ENCODE measurements around the gene PDE11A. TPM values are rescaled to one million over a fixed set of nuclear protein-coding genes. Genes with fewer than 3 reads are reported as not detected.

The PDE11A gene
- total and polyA plus RNA-seq, 2 experiments from 2014 or later, result 0.08 to 0.73 TPM

DNA sequence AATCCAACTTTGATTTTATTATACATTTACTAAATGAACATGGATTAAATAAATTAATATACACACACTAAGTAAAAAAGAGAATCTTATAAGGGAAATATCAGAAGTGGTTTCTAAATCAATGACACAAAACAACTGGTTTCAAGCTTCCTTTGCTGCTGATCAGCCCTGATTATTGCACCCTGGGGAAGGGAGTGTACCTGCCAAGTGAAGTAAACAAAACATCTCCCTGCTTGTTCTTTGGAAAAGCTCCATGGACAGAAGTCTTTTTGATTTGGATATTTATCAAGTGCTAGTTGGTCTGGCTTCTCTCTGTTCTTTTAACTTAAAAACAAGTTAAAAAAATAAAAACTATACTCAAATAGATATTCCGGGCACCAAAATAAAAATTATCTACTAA is 190.1 kb downstream of the PDE11A start:
- DNase-seq (ENCODE audit: low spot score), result no peak
- peaks cover 16% of the 10 kb centered on the region; the same call in 1 of the 2 replicates for H3K9me2 ChIP-seq (ENCODE audit: insufficient read depth)
- TF ChIP-seq CREB1 (CRISPR knock-in tag; IDR thresholded peaks at IDR 0.05; ENCODE audit: low read depth) (no peak), POLR2AphosphoS5 (IDR thresholded peaks at IDR 0.05; ENCODE audit: low read depth) (no peak), REST (IDR thresholded peaks at IDR 0.05; ENCODE audit: unreplicated experiment) (no peak), ZNF114 (CRISPR knock-in tag; IDR thresholded peaks at IDR 0.05) (no peak), ZNF462 (CRISPR knock-in tag; IDR thresholded peaks at IDR 0.05) (no peak), ETS1 (IDR thresholded peaks at IDR 0.05) (no peak), EZH2phosphoT487 (IDR thresholded peaks at IDR 0.05; ENCODE audit: unreplicated experiment) (no peak), STAT1 (IDR thresholded peaks at IDR 0.05; ENCODE audit: unreplicated experiment) (no peak), EZH2 (IDR thresholded peaks at IDR 0.05; ENCODE audit: low read depth, unreplicated experiment) (no peak), NANOG (IDR thresholded peaks at IDR 0.05; ENCODE audit: borderline replicate concordance) (no peak), JUNB (IDR thresholded peaks at IDR 0.05; ENCODE audit: unreplicated experiment) (no peak), ZNF331 (CRISPR knock-in tag; IDR thresholded peaks at IDR 0.05; ENCODE audit: low read depth) (no peak)
- TF ChIP-seq, protein P1, sequence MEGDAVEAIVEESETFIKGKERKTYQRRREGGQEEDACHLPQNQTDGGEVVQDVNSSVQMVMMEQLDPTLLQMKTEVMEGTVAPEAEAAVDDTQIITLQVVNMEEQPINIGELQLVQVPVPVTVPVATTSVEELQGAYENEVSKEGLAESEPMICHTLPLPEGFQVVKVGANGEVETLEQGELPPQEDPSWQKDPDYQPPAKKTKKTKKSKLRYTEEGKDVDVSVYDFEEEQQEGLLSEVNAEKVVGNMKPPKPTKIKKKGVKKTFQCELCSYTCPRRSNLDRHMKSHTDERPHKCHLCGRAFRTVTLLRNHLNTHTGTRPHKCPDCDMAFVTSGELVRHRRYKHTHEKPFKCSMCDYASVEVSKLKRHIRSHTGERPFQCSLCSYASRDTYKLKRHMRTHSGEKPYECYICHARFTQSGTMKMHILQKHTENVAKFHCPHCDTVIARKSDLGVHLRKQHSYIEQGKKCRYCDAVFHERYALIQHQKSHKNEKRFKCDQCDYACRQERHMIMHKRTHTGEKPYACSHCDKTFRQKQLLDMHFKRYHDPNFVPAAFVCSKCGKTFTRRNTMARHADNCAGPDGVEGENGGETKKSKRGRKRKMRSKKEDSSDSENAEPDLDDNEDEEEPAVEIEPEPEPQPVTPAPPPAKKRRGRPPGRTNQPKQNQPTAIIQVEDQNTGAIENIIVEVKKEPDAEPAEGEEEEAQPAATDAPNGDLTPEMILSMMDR (conservative IDR thresholded peaks at IDR 0.05; ENCODE audit: low read depth in 2 of 2), result no peak
- H3K4me1 ChIP-seq (ENCODE audit: insufficient read depth), result no peaks in the 10 kb centered on the region
- no peaks in the 10 kb centered on the region for H3F3A ChIP-seq (replicated peaks; ENCODE audit: low read depth)
- H3K4me3 ChIP-seq, result no peak overlapping the region
- H4K20me1 ChIP-seq (replicated peaks; ENCODE audit: insufficient read depth), result no peaks in the 10 kb centered on the region
- H3K9me3 Mint-ChIP-seq, result no peaks in the 10 kb centered on the region
- H3K27me3 ChIP-seq (ENCODE audit: insufficient read depth), result no peaks in the 10 kb centered on the region
- H3K27ac ChIP-seq (ENCODE audit: low read depth), result no peak overlapping the region
- H3K36me3 Mint-ChIP-seq (ENCODE audit: low read depth), result no peaks in the 10 kb centered on the region
- H3K36me3 ChIP-seq (ENCODE audit: insufficient read depth), result no peaks in the 10 kb centered on the region
- ATAC-seq, result no peak
- H3K4me2 ChIP-seq, result no peak overlapping the region
- H3K4me3 Mint-ChIP-seq, result no peak overlapping the region
- H2AFZ ChIP-seq, result no peak overlapping the region
- 0 out of 3 replicates have a peak, but pooled peaks cover 2% of the 10 kb centered on the region for H3K4me1 Mint-ChIP-seq
- no peaks in the 10 kb centered on the region for H3K79me2 ChIP-seq (replicated peaks; ENCODE audit: insufficient read depth)
- H3K27me3 Mint-ChIP-seq (ENCODE audit: insufficient read depth, low read depth, poor library complexity), result no peaks in the 10 kb centered on the region
- no peak overlapping the region for H3K27ac Mint-ChIP-seq
